Subcutaneous adipose tissue (tissue), 4 donors: ENCODE results near the gene DIP2A. TPM values are rescaled to one million over a fixed set of nuclear protein-coding genes. Genes with fewer than 3 reads are reported as not detected.

Experiments
- total RNA-seq, 4 donors: library from RNA; depleted of rRNA; stranded (reverse); fragments of >200 nt; gene quantifications; one replicate each; pipeline ENCODE4 v1.1.0, GENCODE V29; 2016
- TF ChIP-seq, protein P1 (sequence below): fragments of 450-650 bp; IDR thresholded peaks from one replicate; pipeline ENCODE4 v1.5.1; 2016; ENCODE audit warnings: low read depth, mild to moderate bottlenecking, control low read depth, antibody characterized with exemption, moderate library complexity

The DIP2A gene
- total RNA-seq, 4 donors from 2014 or later = 29.2 to 54.8 (median 44.4) TPM

DNA sequence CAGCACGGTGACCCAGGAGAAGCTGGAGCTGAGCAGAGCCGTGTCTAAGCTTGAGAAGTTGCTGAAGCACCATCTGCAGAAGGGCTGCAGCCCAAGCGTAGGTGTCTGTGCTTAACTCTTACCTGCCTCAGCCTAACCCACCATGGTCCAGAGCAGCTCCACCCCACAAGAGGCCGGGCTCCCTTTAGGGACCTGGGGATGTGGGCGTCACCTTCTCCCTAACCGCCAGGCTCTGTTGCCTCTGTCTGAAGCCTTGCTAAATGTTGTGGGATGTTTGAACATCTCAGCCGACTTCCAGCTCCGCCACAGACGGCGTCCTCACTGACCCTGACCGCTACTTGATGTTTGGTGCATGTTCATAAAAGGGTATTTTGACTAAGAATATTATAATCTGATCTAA, 20.4 kb upstream of the DIP2A start:
- TF ChIP-seq, protein P1, sequence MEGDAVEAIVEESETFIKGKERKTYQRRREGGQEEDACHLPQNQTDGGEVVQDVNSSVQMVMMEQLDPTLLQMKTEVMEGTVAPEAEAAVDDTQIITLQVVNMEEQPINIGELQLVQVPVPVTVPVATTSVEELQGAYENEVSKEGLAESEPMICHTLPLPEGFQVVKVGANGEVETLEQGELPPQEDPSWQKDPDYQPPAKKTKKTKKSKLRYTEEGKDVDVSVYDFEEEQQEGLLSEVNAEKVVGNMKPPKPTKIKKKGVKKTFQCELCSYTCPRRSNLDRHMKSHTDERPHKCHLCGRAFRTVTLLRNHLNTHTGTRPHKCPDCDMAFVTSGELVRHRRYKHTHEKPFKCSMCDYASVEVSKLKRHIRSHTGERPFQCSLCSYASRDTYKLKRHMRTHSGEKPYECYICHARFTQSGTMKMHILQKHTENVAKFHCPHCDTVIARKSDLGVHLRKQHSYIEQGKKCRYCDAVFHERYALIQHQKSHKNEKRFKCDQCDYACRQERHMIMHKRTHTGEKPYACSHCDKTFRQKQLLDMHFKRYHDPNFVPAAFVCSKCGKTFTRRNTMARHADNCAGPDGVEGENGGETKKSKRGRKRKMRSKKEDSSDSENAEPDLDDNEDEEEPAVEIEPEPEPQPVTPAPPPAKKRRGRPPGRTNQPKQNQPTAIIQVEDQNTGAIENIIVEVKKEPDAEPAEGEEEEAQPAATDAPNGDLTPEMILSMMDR = no peak

DNA sequence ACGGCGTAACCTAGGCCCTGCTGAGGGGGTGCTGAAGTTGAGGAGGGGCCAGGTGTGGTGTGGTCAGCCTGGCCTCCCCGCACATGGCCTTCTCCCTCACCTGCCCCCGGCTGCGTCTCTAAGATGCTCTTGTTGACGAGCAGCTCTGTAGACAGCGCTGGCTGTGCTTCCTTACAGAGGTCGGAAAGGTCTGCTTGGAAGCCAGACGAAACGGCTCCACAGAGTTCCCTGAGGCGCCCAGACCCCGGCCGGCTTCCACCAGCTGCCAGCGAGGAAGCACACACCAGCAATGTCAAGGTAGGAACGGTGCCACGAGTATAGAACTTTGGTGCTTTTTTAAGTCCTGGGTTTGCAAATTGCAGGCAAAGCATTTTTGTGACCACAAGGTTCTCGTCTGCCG, 18.8 kb upstream of the DIP2A start:
- TF ChIP-seq, protein P1 = no peak

DNA sequence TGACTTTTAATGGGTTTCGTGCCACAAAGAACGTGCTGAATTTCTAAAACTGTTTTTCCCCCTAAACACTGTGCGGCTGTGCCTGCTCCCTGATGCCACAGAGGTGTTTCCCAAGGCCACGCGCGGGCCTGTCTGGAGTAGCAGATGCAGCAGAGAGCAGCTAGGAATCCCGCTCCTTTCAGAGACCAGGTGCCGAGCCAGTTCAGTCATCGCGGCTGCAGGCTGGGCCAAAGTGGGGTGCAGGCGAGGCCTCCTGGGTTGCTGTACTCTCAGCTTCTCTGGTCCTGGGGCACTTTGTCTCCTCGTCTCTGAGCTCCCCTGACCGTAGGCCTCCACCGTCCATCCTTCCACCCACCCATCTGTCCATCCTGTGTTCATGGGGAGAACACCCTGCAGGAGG, 17.4 kb upstream of the DIP2A start:
- TF ChIP-seq, protein P1 = no peak

DNA sequence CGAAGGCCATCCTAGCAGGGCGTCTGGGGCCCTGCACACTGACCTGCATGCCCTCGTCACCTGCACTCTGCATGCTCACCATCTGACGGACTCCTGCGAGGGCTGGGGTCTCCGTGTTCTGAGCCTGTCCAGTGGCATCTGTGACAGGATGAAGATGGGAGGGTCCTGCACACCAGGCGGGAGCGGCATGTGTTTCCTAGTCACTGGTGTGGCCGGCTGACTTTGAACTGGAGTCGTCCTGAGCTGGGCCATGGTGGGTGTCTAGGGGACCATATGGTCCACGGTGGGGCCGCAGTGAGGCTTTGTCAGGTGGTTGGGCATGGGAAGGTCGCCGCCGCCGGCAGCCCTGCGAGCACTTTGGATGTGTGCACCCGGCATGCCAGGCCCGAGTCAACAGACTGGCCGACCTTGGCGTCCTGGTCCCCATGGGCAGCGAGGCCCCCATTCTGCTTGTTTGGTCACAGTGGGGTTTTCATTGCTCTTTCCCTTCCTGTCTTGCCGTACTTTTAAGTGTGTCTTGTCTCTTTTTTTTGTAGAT, 16.7 kb upstream of the DIP2A start:
- TF ChIP-seq, protein P1 = no peak

DNA sequence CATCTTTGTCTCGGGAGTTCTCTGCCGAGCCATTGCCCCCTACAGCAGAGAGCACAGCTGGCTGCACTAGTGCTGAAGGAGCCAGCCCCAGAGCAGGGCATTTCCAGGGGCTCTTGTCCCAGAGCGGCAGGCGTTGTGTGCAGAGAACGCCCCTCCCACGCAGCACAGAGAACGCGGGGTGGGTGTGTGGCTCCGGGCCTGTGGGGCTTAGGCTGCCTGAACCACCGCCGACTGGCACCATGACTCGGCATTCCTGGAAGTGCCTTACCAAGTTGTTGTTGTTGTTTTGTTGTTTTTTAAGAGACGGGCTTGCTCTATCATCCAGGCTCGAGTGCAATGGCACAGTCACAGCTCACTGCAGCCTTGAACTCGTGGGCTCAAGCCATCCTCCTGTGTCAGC, 15.8 kb upstream of the DIP2A start:
- TF ChIP-seq, protein P1 = no peak

DNA sequence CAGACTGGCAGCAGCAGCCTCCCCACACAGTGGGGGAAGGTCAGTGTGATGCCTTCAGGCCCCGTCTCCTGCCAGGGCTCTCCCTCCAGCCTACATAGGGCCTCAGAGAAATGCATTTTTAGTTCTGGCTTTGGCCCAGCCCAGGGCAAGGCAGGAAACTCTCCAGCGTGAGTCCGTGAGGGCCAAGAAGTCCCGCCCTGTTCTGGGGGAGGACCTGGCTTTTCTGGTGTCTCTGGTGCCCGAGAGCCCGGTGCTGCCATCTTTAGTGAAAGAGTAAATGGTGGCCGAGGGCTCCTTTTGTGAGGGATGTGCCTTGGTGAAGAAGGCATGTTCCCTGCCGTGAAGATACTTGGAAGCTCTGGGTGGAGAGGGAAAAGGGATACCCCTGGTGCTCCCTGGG, 14.8 kb upstream of the DIP2A start:
- TF ChIP-seq, protein P1 = no peak

DNA sequence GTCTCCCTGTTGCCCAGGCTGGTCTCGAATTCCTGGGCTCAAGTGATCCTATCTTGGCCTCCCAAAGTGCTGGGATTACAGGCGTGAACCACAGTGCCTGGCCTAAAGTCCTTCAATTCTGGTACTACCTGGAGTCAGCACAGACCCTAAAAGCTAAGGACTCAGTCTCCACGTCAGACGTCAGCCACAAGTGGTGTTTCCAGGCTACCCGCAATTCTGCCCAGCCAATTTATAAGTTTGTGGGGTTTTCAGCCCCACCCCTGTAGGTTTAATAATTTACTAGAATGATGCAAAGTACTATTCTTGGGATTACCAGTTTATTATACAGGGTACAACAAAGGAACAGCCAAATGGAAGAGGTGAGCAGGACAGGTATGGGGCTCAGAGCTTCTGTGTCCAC, 10.6 kb upstream of the DIP2A start:
- TF ChIP-seq, protein P1 = no peak
